GM18517 (cell line): Measurements from ENCODE around the gene GATAD2A.
"Not testable (repeated sequence)": the region's sequence is repeated elsewhere in the genome, so short reads cannot be mapped to it uniquely, and the experiment has no call there.

Experiments
- ATAC-seq: cut with Tn5 transposase; IDR thresholded peaks from one replicate; pipeline ENCODE4 v1.9.1; 2021; ENCODE audit warnings: mild to moderate bottlenecking, moderate library complexity; ENCODE audit not compliant: unreplicated experiment

The GATAD2A gene

GRCh38 chr19:19463348-19464117, 58.1 kb downstream of the GATAD2A start:
- ATAC-seq: no peak

- no peak for ATAC-seq
Observed at GRCh38 chr19:19464339-19465098, 59.0 kb downstream of the GATAD2A start.

GRCh38 chr19:19465436-19466070, 60.1 kb downstream of the GATAD2A start:
- ATAC-seq: no peak

- no peak for ATAC-seq
Observed at GRCh38 chr19:19466201-19466600, 60.7 kb downstream of the GATAD2A start.

- no peak for ATAC-seq
Observed at GRCh38 chr19:19468424-19469050, 63.1 kb downstream of the GATAD2A start.

- ATAC-seq: no peak
Observed at GRCh38 chr19:19470579-19470978, 65.1 kb downstream of the GATAD2A start.

GRCh38 chr19:19471682-19472081, 66.2 kb downstream of the GATAD2A start:
- ATAC-seq: no peak

- not testable (repeated sequence) for ATAC-seq
Observed at GRCh38 chr19:19472106-19472505, 66.6 kb downstream of the GATAD2A start.

GRCh38 chr19:19475015-19475765, 69.7 kb downstream of the GATAD2A start:
- no peak for ATAC-seq

GRCh38 chr19:19475849-19476828, 70.7 kb downstream of the GATAD2A start:
- no peak for ATAC-seq

GRCh38 chr19:19477705-19478383, 72.4 kb downstream of the GATAD2A start:
- no peak for ATAC-seq

GRCh38 chr19:19480688-19481087, 75.2 kb downstream of the GATAD2A start:
- no peak for ATAC-seq

- no peak for ATAC-seq
Observed at GRCh38 chr19:19482809-19483596, 77.5 kb downstream of the GATAD2A start.

- no peak for ATAC-seq
Observed at GRCh38 chr19:19485161-19485997, 79.9 kb downstream of the GATAD2A start.

GRCh38 chr19:19485998-19486290, 80.5 kb downstream of the GATAD2A start:
- no peak for ATAC-seq

GRCh38 chr19:19486343-19487076, 81.0 kb downstream of the GATAD2A start:
- no peak for ATAC-seq
